Neural progenitor cell (in vitro differentiated cells): ENCODE measurements around the gene PTPRN2. TPM values are rescaled to one million over a fixed set of nuclear protein-coding genes. Genes with fewer than 3 reads are reported as not detected.
A peak's percentile ranks its signal among the peaks of the same experiment; 100 is the strongest.

Experiments used
- DNase-seq: peaks from one replicate; pipeline ENCODE4 v3.0.0-alpha.2; 2016; ENCODE audit warnings: low spot score
- H2AFZ ChIP-seq: fragments of 200-600 bp; sonication (generic); replicated peaks from 2 replicates; pipeline ENCODE4 v1.6.1; 2016; ENCODE audit warnings: antibody characterized with exemption
- H3F3A ChIP-seq: fragments of 200-600 bp; sonication (generic); 2 replicates; pipeline ENCODE4 v1.6.1; 2016; ENCODE audit warnings: antibody characterized with exemption, low read depth
- H3K27ac ChIP-seq: fragments of 200-600 bp; sonication (generic); 2 replicates; pipeline ENCODE4 v1.5.1; 2016; ENCODE audit warnings: mild to moderate bottlenecking
- H3K27me3 ChIP-seq: fragments of 200-600 bp; sonication (generic); 2 replicates; pipeline ENCODE4 v1.6.1; 2016; ENCODE audit warnings: mild to moderate bottlenecking, moderate library complexity
- H3K36me3 ChIP-seq: fragments of 200-600 bp; sonication (generic); 2 replicates; pipeline ENCODE4 v1.5.1; 2016
- H3K4me1 ChIP-seq: fragments of 200-600 bp; sonication (generic); 2 replicates; pipeline ENCODE4 v1.6.1; 2016; ENCODE audit warnings: mixed run types
- H3K4me2 ChIP-seq: fragments of 200-600 bp; sonication (generic); 2 replicates; pipeline ENCODE4 v1.6.1; 2016
- H3K4me3 ChIP-seq: fragments of 200-600 bp; sonication (generic); 2 replicates; pipeline ENCODE4 v1.5.1; 2016
- H3K79me2 ChIP-seq: fragments of 200-600 bp; sonication (generic); 2 replicates; pipeline ENCODE4 v1.6.1; 2016; ENCODE audit warnings: low read depth
- H3K9ac ChIP-seq: fragments of 200-600 bp; sonication (generic); 2 replicates; pipeline ENCODE4 v1.6.1; 2016
- H3K9me3 ChIP-seq: fragments of 200-600 bp; sonication (generic); 2 replicates; pipeline ENCODE4 v1.5.1; 2016; ENCODE audit warnings: low read depth
- H4K20me1 ChIP-seq: fragments of 200-600 bp; sonication (generic); 2 replicates; pipeline ENCODE4 v1.6.1; 2016; ENCODE audit warnings: low read depth
- H3K27ac Mint-ChIP-seq: 3 replicates; pipeline ENCODE4 v1.8.0; 2021; ENCODE audit warnings: mixed read lengths
- H3K27me3 Mint-ChIP-seq: 2 replicates; pipeline ENCODE4 v1.8.0; 2022; ENCODE audit warnings: low read depth, mild to moderate bottlenecking, inconsistent platforms, moderate library complexity, mixed read lengths; ENCODE audit not compliant: insufficient read depth
- H3K36me3 Mint-ChIP-seq: 3 replicates; pipeline ENCODE4 v1.8.0; 2021; ENCODE audit warnings: mixed read lengths
- H3K4me1 Mint-ChIP-seq: 3 replicates; pipeline ENCODE4 v1.8.0; 2021; ENCODE audit warnings: mixed read lengths
- H3K4me3 Mint-ChIP-seq: 3 replicates; pipeline ENCODE4 v1.8.0; 2021; ENCODE audit warnings: mild to moderate bottlenecking, moderate library complexity, mixed read lengths
- H3K9me3 Mint-ChIP-seq: 3 replicates; pipeline ENCODE4 v1.8.0; 2020; ENCODE audit warnings: mixed read lengths
- CTCF ChIP-seq: fragments of 200-600 bp; sonication (generic); IDR thresholded peaks from 2 replicates; pipeline ENCODE4 v1.5.1; 2017; ENCODE audit warnings: antibody characterized with exemption, mild to moderate bottlenecking
- EZH2 ChIP-seq: fragments of 200-600 bp; sonication (generic); IDR thresholded peaks from 2 replicates; pipeline ENCODE4 v1.6.1; 2017; ENCODE audit warnings: antibody characterized with exemption, mild to moderate bottlenecking, moderate library complexity
- EZH2phosphoT487 ChIP-seq: fragments of 200-600 bp; sonication (generic); IDR thresholded peaks from 2 replicates; pipeline ENCODE4 v1.6.1; 2017; ENCODE audit warnings: antibody characterized with exemption
- total RNA-seq: library from RNA; depleted of rRNA; stranded (reverse); fragments of >200 nt; gene quantifications from 2 replicates; pipeline ENCODE4 v1.2.3, GENCODE V29; 2015; ENCODE audit warnings: low replicate concordance

Gene PTPRN2
- total RNA-seq, 1 donor from 2014 or later, result 3.0 TPM

- Histone ChIP-seq H3K27me3 (no peaks in the 10 kb centered on the region), H2AFZ (no peak overlapping the region), H3K9ac (no peak overlapping the region), H3K36me3 (no peaks in the 10 kb centered on the region), H3K79me2 (no peaks in the 10 kb centered on the region), H3K4me1 (no peaks in the 10 kb centered on the region), H4K20me1 (no peaks in the 10 kb centered on the region), H3F3A (no peaks in the 10 kb centered on the region), H3K4me2 (no peak overlapping the region), H3K27ac (no peak overlapping the region), H3K9me3 (no peaks in the 10 kb centered on the region), H3K4me3 (no peak overlapping the region)
- H3K27ac Mint-ChIP-seq, result peak overlapping the region; percentile 46
- DNase-seq, result no peak
- peaks cover 13% of the 10 kb centered on the region for H3K4me1 Mint-ChIP-seq
- peaks cover 11% of the 10 kb centered on the region for H3K9me3 Mint-ChIP-seq
- no peak for TF ChIP-seq EZH2
- no peak for TF ChIP-seq EZH2phosphoT487
- TF ChIP-seq CTCF, result no peak
- H3K36me3 Mint-ChIP-seq, result peaks cover 2% of the 10 kb centered on the region
- H3K27me3 Mint-ChIP-seq, result no peaks in the 10 kb centered on the region
- no peak overlapping the region for H3K4me3 Mint-ChIP-seq
Measured at GRCh38 chr7:158145370-158145769, 442.3 kb downstream of the PTPRN2 start.

- H3K79me2 ChIP-seq, result no peaks in the 10 kb centered on the region
- no peak overlapping the region for H3K4me3 ChIP-seq
- no peaks in the 10 kb centered on the region for H3K27me3 ChIP-seq
- no peaks in the 10 kb centered on the region for H3K27me3 Mint-ChIP-seq
- H3K4me1 ChIP-seq, result no peaks in the 10 kb centered on the region
- H3F3A ChIP-seq, result no peaks in the 10 kb centered on the region
- H3K36me3 Mint-ChIP-seq, result peaks cover 2% of the 10 kb centered on the region
- H3K36me3 ChIP-seq, result no peaks in the 10 kb centered on the region
- TF ChIP-seq EZH2phosphoT487, result no peak
- no peaks in the 10 kb centered on the region for H4K20me1 ChIP-seq
- no peak overlapping the region for H3K4me3 Mint-ChIP-seq
- H3K9me3 Mint-ChIP-seq, result peaks cover 11% of the 10 kb centered on the region
- H3K27ac ChIP-seq, result no peak overlapping the region
- no peak overlapping the region for H3K9ac ChIP-seq
- no peak overlapping the region for H3K4me2 ChIP-seq
- H3K9me3 ChIP-seq, result no peaks in the 10 kb centered on the region
- no peak overlapping the region for H2AFZ ChIP-seq
- peak overlapping the region; percentile 4 for H3K27ac Mint-ChIP-seq
- no peak for DNase-seq
- H3K4me1 Mint-ChIP-seq, result peaks cover 13% of the 10 kb centered on the region
Measured at GRCh38 chr7:158143196-158144120, 444.2 kb downstream of the PTPRN2 start.

GRCh38 chr7:158142657-158143056 is 445.0 kb downstream of the PTPRN2 start:
- no peaks in the 10 kb centered on the region for H3K9me3 ChIP-seq
- H3K79me2 ChIP-seq, result no peaks in the 10 kb centered on the region
- H3K4me3 ChIP-seq, result no peak overlapping the region
- no peak overlapping the region for H3K9ac ChIP-seq
- TF ChIP-seq CTCF (no peak), EZH2 (no peak), EZH2phosphoT487 (no peak)
- no peaks in the 10 kb centered on the region for H3K4me1 ChIP-seq
- Mint-ChIP-seq H3K27ac (peak overlapping the region; percentile 67), H3K4me1 (peaks cover 13% of the 10 kb centered on the region), H3K9me3 (peaks cover 11% of the 10 kb centered on the region), H3K36me3 (peaks cover 2% of the 10 kb centered on the region), H3K4me3 (no peak overlapping the region), H3K27me3 (no peaks in the 10 kb centered on the region)
- DNase-seq, result no peak
- H3K4me2 ChIP-seq, result no peak overlapping the region
- H3F3A ChIP-seq, result no peaks in the 10 kb centered on the region
- H2AFZ ChIP-seq, result peak overlapping the region; percentile 42
- no peaks in the 10 kb centered on the region for H3K27me3 ChIP-seq
- H4K20me1 ChIP-seq, result no peaks in the 10 kb centered on the region
- no peaks in the 10 kb centered on the region for H3K36me3 ChIP-seq
- H3K27ac ChIP-seq, result no peak overlapping the region
